Measurements from ENCODE around the gene C20orf96.
A peak's percentile ranks its signal among the peaks of the same experiment; 100 is the strongest.

C20orf96 gene

DNA sequence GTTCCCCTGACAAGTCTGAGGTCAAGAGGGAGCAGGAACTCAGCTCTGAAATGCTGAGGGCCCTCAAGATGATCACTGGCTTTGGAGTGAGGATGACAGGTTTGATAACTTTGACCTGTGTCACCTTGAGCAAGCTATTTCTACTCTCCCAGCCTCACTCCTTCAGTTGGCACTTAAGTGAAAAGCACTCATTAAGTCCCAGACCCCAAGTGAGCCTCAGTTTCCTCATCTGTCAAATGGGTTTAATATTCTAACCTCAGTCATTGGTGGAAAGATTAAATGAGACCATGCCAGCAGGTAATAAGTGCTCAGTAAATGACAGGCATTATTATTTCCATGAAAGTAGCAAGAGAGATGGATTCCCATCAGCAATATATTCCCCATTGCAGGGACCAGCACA, 19.0 kb downstream of the C20orf96 start:
- Mint-ChIP-seq H3K27ac (peak overlapping the region; percentile 40), H3K9me3 (no peaks in the 10 kb centered on the region), H3K27me3 (ENCODE audit: low read depth, poor library complexity) (peaks cover 3% of the 10 kb centered on the region), H3K36me3 (ENCODE audit: low read depth) (peaks cover 64% of the 10 kb centered on the region), H3K4me1 (peaks cover 20% of the 10 kb centered on the region), H3K4me3 (no peak overlapping the region)
- TF ChIP-seq, protein P1, sequence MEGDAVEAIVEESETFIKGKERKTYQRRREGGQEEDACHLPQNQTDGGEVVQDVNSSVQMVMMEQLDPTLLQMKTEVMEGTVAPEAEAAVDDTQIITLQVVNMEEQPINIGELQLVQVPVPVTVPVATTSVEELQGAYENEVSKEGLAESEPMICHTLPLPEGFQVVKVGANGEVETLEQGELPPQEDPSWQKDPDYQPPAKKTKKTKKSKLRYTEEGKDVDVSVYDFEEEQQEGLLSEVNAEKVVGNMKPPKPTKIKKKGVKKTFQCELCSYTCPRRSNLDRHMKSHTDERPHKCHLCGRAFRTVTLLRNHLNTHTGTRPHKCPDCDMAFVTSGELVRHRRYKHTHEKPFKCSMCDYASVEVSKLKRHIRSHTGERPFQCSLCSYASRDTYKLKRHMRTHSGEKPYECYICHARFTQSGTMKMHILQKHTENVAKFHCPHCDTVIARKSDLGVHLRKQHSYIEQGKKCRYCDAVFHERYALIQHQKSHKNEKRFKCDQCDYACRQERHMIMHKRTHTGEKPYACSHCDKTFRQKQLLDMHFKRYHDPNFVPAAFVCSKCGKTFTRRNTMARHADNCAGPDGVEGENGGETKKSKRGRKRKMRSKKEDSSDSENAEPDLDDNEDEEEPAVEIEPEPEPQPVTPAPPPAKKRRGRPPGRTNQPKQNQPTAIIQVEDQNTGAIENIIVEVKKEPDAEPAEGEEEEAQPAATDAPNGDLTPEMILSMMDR (IDR thresholded peaks at IDR 0.05): no peak
- DNase-seq: no peak

DNA sequence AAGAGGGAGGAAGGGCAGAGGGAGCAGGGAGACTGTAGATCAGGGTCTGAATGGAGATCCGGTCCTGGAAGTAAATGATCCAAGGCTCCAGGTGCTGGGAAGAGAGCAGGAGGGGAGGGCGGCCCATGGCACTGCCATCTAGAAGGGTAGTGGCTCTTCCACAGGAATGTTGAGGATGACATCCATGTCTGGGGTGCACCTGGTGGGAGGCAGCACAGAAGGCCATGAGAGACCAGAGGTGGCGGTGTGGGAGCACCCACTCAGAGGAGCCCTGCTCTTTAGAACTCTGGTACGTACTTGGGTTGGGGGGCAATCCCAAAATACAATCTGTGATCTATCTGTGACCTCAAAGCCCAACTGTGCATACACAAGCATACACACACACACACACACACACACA, 19.5 kb downstream of the C20orf96 start:
- Mint-ChIP-seq H3K36me3 (ENCODE audit: low read depth) (peaks cover 59% of the 10 kb centered on the region), H3K4me1 (peaks cover 25% of the 10 kb centered on the region), H3K9me3 (no peaks in the 10 kb centered on the region), H3K27ac (peak overlapping the region; percentile 40), H3K27me3 (ENCODE audit: low read depth, poor library complexity) (peaks cover 3% of the 10 kb centered on the region), H3K4me3 (no peak overlapping the region)
- TF ChIP-seq, protein P1 (IDR thresholded peaks at IDR 0.05): no peak
- no peak for DNase-seq

DNA sequence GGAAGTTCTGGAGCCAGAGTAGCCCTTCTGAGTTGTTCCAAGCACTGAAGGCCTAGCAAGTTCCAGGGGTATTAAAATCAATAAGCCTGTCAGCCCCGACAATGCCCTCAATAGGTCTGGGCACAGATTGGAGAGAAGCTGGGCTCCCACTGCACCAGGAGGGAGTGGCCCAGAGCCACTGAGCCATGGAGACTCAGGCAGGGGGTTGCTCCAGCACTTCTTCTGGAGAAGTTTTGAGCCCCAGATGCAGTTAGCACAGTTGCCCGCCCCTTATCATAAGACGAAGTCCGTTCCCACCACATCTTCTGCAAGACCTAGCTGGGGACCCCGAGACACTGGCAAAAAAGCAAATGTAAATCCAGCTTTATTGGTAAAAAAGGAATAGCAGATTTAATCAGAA, 20.0 kb downstream of the C20orf96 start:
- peaks cover 54% of the 10 kb centered on the region for H3K36me3 Mint-ChIP-seq (ENCODE audit: low read depth)
- no peak for DNase-seq
- no peaks in the 10 kb centered on the region for H3K9me3 Mint-ChIP-seq
- peaks cover 3% of the 10 kb centered on the region for H3K27me3 Mint-ChIP-seq (ENCODE audit: low read depth, poor library complexity)
- H3K27ac Mint-ChIP-seq: peak overlapping the region; percentile 45
- peaks cover 29% of the 10 kb centered on the region for H3K4me1 Mint-ChIP-seq
- H3K4me3 Mint-ChIP-seq: no peak overlapping the region
- TF ChIP-seq, protein P1 (IDR thresholded peaks at IDR 0.05): no peak

DNA sequence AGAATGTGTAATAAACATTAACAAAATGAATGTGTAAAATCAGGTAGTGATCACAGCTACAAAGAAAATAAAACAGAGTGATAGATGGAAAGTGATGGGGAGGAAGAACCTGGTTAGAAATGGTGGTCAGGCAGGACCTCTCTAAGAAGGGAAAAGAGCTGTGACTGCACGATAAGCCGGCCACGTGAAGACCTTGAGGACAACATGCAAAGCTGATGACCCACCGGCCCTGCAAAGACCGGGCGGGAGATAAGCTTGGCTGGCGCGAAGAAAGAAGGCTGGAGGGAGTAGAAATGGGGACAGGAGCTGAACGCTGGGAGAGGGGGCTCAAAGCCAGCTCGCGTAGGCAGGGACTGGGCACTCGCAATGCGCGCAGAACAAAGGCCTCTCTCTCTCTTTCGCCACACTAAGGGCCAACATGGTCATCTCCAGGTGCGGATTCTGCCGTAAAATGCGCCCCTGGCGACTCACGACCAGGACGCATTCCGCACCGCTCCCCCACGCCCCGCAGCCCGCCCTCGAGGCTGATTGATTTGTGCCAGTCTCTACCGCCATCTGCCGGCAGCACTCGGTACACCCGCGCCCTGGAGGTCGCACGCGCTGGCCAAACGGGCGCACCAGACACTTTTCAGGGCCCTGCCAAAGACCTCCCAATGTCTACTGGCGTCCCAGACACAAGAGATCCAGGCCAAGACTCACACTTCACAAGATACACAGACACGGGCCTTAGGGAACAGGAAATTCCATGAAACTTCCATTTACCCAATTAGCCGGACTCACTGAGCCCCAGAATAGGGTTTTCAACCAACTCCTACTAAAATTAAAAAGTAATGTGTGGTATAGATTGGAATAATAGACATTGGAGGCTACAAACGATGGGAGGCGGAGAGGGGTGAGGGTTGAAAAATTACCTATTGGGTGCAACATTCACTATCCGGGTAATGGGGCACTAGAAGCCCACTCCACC, 23.7 kb downstream of the C20orf96 start:
- Mint-ChIP-seq H3K4me3 (peak overlapping the region; percentile 67), H3K27me3 (ENCODE audit: low read depth, poor library complexity) (no peaks in the 10 kb centered on the region), H3K9me3 (no peaks in the 10 kb centered on the region)

DNA sequence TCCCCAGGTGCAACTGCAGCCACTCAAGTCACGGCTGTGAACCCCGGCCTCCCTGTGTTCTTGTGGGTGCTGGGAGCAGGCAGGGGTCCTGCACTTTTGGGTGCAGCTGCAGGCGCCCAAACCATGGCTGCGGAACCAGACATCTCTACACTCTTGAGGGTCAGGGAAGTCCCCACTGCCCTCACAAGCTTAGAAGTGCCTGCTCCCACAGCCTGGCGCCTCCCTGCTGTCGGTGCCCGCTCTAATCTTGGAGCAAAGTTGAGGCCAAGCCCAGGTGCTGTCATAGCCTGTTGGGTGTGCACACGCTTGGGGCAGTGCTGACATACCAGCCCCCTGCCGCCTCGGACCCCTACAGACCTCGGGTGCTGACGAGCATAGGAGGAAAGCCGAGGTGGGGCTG, 26.8 kb downstream of the C20orf96 start:
- no peak for DNase-seq
- Mint-ChIP-seq H3K4me1 (peaks cover 27% of the 10 kb centered on the region), H3K27ac (no peak overlapping the region), H3K36me3 (ENCODE audit: low read depth) (no peaks in the 10 kb centered on the region), H3K27me3 (ENCODE audit: low read depth, poor library complexity) (peaks cover 11% of the 10 kb centered on the region), H3K9me3 (no peaks in the 10 kb centered on the region), H3K4me3 (no peak overlapping the region)
- TF ChIP-seq, protein P1 (IDR thresholded peaks at IDR 0.05): no peak

More for the DNA sequence above, 23.7 kb downstream of the C20orf96 start:
- H3K36me3 Mint-ChIP-seq (ENCODE audit: low read depth): peaks cover 17% of the 10 kb centered on the region
- TF ChIP-seq, protein P1 (IDR thresholded peaks at IDR 0.05): peak; percentile 95
- H3K27ac Mint-ChIP-seq: peak overlapping the region; percentile 81
- peak; percentile 97 for DNase-seq
- peaks cover 29% of the 10 kb centered on the region for H3K4me1 Mint-ChIP-seq
